Naive thymus-derived CD4-positive, alpha-beta T cell (primary cell): ENCODE data around the gene WBP11. TPM values are rescaled to one million over a fixed set of nuclear protein-coding genes. Genes with fewer than 3 reads are reported as not detected.

ENCODE experiments used
- ATAC-seq: fragments of 150-1000 bp; cut with Tn5 transposase; 2 replicates; pipeline ENCODE4 v1.10.0; 2021; ENCODE audit warnings: mild to moderate bottlenecking, moderate library complexity
- CTCF ChIA-PET: fragments of 350-600 bp; sonication (Branson Sonifier 250); formaldehyde crosslinking; loops from one replicate; lab custom pipeline; 2021; ENCODE audit warnings: antibody characterized with exemption; lab: Charles Lee
- POLR2A ChIA-PET: fragments of 350-600 bp; sonication (Branson Sonifier 250); formaldehyde crosslinking; loops from one replicate; lab custom pipeline; 2021; ENCODE audit warnings: antibody characterized with exemption, inconsistent platforms; lab: Charles Lee
- DNase-seq, 9 donors: peaks; one replicate each; pipeline versions ENCODE4 v3.0.0 to v3.0.0-alpha.2; 2020 to 2022; ENCODE audit warnings: mixed read lengths in 1 of 9
- H3K27ac ChIP-seq: one replicate; pipeline ENCODE4 v1.7.0; 2013; ENCODE audit warnings: mild to moderate bottlenecking, low read depth, low read length, moderate library complexity
- H3K27me3 ChIP-seq, 2 donors: one replicate each; pipeline ENCODE4 v1.7.0; 2013; ENCODE audit warnings: low read length in 2 of 2, mild to moderate bottlenecking in 2 of 2, moderate library complexity in 2 of 2; ENCODE audit not compliant: control insufficient read depth in 2 of 2, insufficient read depth in 2 of 2
- H3K36me3 ChIP-seq, 3 experiments: 1 replicate in 2 of 3; 2 replicates in 1 of 3; pipeline ENCODE4 v1.7.0; 2013; ENCODE audit warnings: low read length in 3 of 3, mild to moderate bottlenecking in 3 of 3, moderate library complexity in 1 of 3; ENCODE audit not compliant: insufficient read depth in 3 of 3, control insufficient read depth in 2 of 3
- H3K4me1 ChIP-seq, 2 donors: one replicate each; pipeline ENCODE4 v1.7.0; 2013; ENCODE audit warnings: low read length in 2 of 2, mild to moderate bottlenecking in 2 of 2, moderate library complexity in 1 of 2; ENCODE audit not compliant: control insufficient read depth in 2 of 2, insufficient read depth in 2 of 2
- H3K4me3 ChIP-seq: 2 replicates; pipeline ENCODE4 v1.7.0; 2013; ENCODE audit warnings: mild to moderate bottlenecking, low read length
- H3K9me3 ChIP-seq, 3 experiments: 1 replicate in 2 of 3; 2 replicates in 1 of 3; pipeline ENCODE4 v1.7.0; 2013; ENCODE audit warnings: low read length in 3 of 3; ENCODE audit not compliant: control insufficient read depth in 2 of 3
- H3K27ac Mint-ChIP-seq, 9 donors: one replicate each; pipeline ENCODE4 v1.8.0; 2020 to 2022; ENCODE audit warnings: mixed read lengths in 9 of 9, mild to moderate bottlenecking in 8 of 9, moderate library complexity in 5 of 9, inconsistent platforms in 2 of 9
- H3K27me3 Mint-ChIP-seq, 5 donors: one replicate each; pipeline ENCODE4 v1.8.0; 2021 to 2022; ENCODE audit warnings: mixed read lengths in 5 of 5, mild to moderate bottlenecking in 1 of 5
- H3K36me3 Mint-ChIP-seq, 5 donors: one replicate each; pipeline ENCODE4 v1.8.0; 2020 to 2022; ENCODE audit warnings: mixed read lengths in 5 of 5, mild to moderate bottlenecking in 3 of 5, inconsistent platforms in 1 of 5
- H3K4me1 Mint-ChIP-seq, 7 donors: one replicate each; pipeline ENCODE4 v1.8.0; 2020 to 2022; ENCODE audit warnings: mixed read lengths in 7 of 7, mild to moderate bottlenecking in 3 of 7, inconsistent platforms in 1 of 7
- H3K4me3 Mint-ChIP-seq, 10 donors: one replicate each; pipeline ENCODE4 v1.8.0; 2020 to 2022; ENCODE audit warnings: mild to moderate bottlenecking in 10 of 10, mixed read lengths in 10 of 10, moderate library complexity in 6 of 10, inconsistent platforms in 2 of 10
- H3K9me3 Mint-ChIP-seq, 11 donors: one replicate each; pipeline ENCODE4 v1.8.0; 2020 to 2022; ENCODE audit warnings: mixed read lengths in 11 of 11, mild to moderate bottlenecking in 4 of 11, inconsistent platforms in 1 of 11, moderate library complexity in 1 of 11
- intact Hi-C, 2 donors: fragments of 100-400 bp; cut with micrococcal nuclease; formaldehyde crosslinking; loops; one replicate each; pipeline ENCODE4 v1.15.1; 2023
- polyA plus RNA-seq, 2 donors: library from polyadenylated mRNA; unstranded; fragments of 300-500 nt; fragmentation: Illumina TruSeq; gene quantifications; one replicate each; pipeline ENCODE4 v1.2.3, GENCODE V29; 2021
- total RNA-seq, 6 experiments: library from RNA in 5 of 6; stranded (reverse) in 5 of 6; gene quantifications; 1 replicate in 5 of 6; 2 replicates in 1 of 6; pipeline ENCODE4 v1.2.3 and lab custom pipeline; 2021 to 2026

Gene WBP11
- total and polyA plus RNA-seq, 7 experiments from 2014 or later = 58.5 to 129 (median 84.3) TPM

DNA sequence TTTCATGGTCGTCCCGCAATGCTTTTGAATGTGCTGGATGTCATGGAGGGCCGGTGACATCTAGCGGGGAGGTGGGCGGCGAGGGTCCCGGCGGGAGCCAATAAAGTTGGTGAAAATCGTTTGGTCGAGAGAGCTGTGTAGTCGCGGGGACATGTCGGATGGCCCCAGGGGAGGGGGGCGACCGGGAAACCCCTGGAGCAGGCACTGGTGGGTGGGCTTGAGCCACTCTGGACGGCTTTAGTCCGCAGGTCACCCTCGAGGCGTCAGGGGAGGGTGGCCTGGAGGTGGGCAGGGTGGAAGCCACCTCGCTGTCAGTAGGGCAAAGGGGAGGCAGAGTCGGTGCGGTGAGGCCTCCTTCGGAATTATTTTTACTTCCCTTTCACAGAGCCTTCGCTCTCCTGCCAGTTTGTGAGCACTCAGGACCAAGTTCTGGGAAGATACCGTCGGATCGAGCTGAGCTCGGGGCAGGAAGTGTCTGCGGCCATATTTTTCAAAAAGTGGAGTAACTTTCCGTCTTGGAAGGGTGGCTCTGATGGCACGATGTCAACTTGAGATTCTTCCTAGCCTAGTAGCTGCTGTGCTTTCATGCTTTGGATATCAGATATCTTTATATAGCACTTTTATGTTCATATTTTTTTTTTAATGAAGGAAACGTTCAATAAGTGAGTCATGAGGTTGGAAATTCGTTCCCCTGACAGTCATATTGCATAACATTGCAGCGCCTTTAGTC is 28.2 kb downstream of the WBP11 start:
- Mint-ChIP-seq H3K27ac (peak overlapping the region; percentile 96 to 100 (median 99)), H3K36me3 (peaks cover 0 to 10% (median 0%) of the 10 kb centered on the region in 5 donors), H3K4me3 (peak overlapping the region; percentile 94 to 100 (median 100)), H3K4me1 (peaks cover 19 to 58% (median 47%) of the 10 kb centered on the region in 7 donors), H3K27me3 (peaks cover 0 to 10% (median 0%) of the 10 kb centered on the region in 5 donors), H3K9me3 (peaks cover 0 to 12% (median 0%) of the 10 kb centered on the region in 11 donors)
- Histone ChIP-seq H3K4me3 (peak overlapping the region; percentile 79), H3K4me1 (peaks cover 11 to 14% of the 10 kb centered on the region in 2 donors), H3K36me3 (peaks cover 0 to 11% (median 0%) of the 10 kb centered on the region in 3 experiments), H3K9me3 (no peaks in the 10 kb centered on the region), H3K27ac (peak overlapping the region; percentile 87), H3K27me3 (no peaks in the 10 kb centered on the region)
- DNase-seq (peak; percentile 14 to 54 (median 27)), ATAC-seq (no peak)
- intact Hi-C loops = loop anchor here (1.0 to 10.0 kb wide), 14 partner anchors 9 to 1960 kb away; partner anchors contain the start of genes DDX47 (in 2 of the 2), STRAP (in 2 of the 2), C12orf60 (in 1 of the 2) and EPS8 (in 1 of the 2)
- ChIA-PET POLR2A (interaction anchor here (0.9 to 10.2 kb wide), 18 partner anchors 10 to 789 kb away, joined by 3 to 316 read pairs (median 6); partner anchors contain the start of genes ARHGDIB, C12orf60 and WBP11), CTCF (interaction anchor here (0.6 to 1.2 kb wide), 6 partner anchors 50 to 217 kb away, joined by 3 to 6 read pairs (median 4); partner anchors contain the start of gene ART4)

DNA sequence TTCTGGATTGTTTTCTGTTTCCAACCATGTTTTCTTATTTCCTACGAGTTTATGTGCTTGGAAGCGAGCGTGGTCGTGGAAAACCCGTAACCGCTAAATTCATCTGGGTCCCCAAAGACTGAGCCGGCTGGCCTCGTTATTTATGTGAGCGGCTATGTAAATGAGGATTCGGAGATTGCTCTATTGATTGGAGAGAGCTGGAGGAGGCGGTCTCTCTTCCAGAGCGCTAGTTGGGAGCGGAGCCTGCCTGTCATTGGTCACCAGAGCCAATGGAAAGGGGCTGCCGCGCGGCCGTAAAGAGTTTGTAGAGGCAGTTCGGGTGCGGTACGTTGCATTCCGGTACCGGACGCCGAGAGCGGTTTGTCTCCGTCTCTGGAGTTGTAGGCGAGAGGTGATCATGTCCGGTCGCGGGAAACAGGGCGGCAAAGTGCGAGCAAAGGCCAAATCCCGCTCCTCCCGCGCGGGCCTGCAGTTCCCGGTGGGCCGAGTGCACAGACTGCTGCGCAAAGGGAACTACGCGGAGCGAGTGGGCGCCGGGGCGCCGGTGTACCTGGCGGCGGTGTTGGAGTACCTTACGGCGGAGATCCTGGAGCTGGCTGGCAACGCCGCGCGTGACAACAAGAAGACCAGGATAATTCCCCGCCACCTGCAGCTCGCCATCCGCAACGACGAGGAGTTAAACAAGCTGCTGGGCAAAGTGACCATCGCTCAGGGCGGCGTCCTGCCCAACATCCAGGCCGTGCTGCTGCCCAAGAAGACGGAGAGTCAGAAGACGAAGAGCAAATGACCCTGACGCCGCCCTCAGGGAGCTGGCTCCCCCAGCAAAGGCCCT is 29.0 kb downstream of the WBP11 start:
- DNase-seq (peak; percentile 68 to 93 (median 90)), ATAC-seq (peak; percentile 71)
- Histone ChIP-seq H3K4me1 (peaks cover 11 to 14% of the 10 kb centered on the region in 2 donors), H3K27ac (peak overlapping the region; percentile 87), H3K4me3 (peak overlapping the region; percentile 79), H3K9me3 (no peaks in the 10 kb centered on the region), H3K27me3 (no peaks in the 10 kb centered on the region), H3K36me3 (peaks cover 0 to 13% (median 0%) of the 10 kb centered on the region in 3 experiments)
- ChIA-PET POLR2A (interaction anchor here (0.9 to 10.2 kb wide), 21 partner anchors 8 to 789 kb away, joined by 3 to 316 read pairs (median 6); partner anchors contain the start of genes ARHGDIB, ATF7IP, C12orf60 and WBP11), CTCF (interaction anchor here (1.0 to 2.4 kb wide), 3 partner anchors 10 to 73 kb away, joined by 4 to 8 read pairs (median 6); no protein-coding TSS in a partner anchor)
- peaks cover 20 to 61% (median 47%) of the 10 kb centered on the region in 7 donors for H3K4me1 Mint-ChIP-seq
- H3K9me3 Mint-ChIP-seq = peaks cover 0 to 18% (median 0%) of the 10 kb centered on the region in 11 donors
- peaks cover 0 to 10% (median 0%) of the 10 kb centered on the region in 5 donors for H3K36me3 Mint-ChIP-seq
- H3K27ac Mint-ChIP-seq = peak overlapping the region; percentile 96 to 100 (median 99)
- intact Hi-C loops = loop anchor here (1.0 to 10.0 kb wide), 13 partner anchors 29 to 1959 kb away; partner anchors contain the start of genes DDX47 (in 2 of the 2), STRAP (in 2 of the 2), C12orf60 (in 1 of the 2) and EPS8 (in 1 of the 2)
- peaks cover 0 to 6% (median 0%) of the 10 kb centered on the region in 5 donors for H3K27me3 Mint-ChIP-seq
- H3K4me3 Mint-ChIP-seq = peak overlapping the region; percentile 94 to 100 (median 100)

DNA sequence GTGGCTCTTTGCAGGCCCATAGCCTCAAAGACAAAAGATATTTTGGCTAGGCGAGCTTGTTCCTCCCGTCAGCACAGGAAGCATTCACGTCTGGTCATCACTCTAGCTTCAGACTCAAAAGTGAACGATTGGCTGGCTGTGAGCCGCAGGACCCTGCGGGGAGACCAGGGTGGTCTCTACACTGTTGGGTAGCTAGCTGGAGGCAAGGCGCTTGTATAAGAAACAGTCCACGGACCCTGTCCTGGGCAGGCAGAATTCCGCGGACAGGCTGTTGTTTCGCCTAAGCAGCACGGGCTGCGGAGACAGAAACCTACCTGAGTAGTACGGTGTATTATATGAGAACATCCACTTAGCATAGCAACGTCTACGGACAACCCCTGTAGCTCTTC is 29.6 kb downstream of the WBP11 start:
- DNase-seq (peak in 1 of 9 donors; percentile 46), ATAC-seq (peak; percentile 1)
- POLR2A ChIA-PET = interaction anchor here (0.6 to 10.2 kb wide), 19 partner anchors 8 to 773 kb away, joined by 3 to 316 read pairs (median 6); partner anchors contain the start of genes ARHGDIB, ATF7IP, C12orf60 and WBP11
- Mint-ChIP-seq H3K27me3 (peaks cover 0 to 6% (median 0%) of the 10 kb centered on the region in 5 donors), H3K9me3 (peaks cover 0 to 21% (median 0%) of the 10 kb centered on the region in 11 donors), H3K27ac (peak overlapping the region; percentile 96 to 100 (median 99)), H3K4me1 (peaks cover 26 to 65% (median 51%) of the 10 kb centered on the region in 7 donors), H3K36me3 (peaks cover 3 to 14% (median 4%) of the 10 kb centered on the region in 5 donors), H3K4me3 (peak overlapping the region; percentile 94 to 100 (median 100))
- CTCF ChIA-PET = interaction anchor here (2.4 kb wide), 1 partner anchor 10 kb away, joined by 8 read pairs; no protein-coding TSS in a partner anchor
- peaks cover 0 to 13% (median 0%) of the 10 kb centered on the region in 3 experiments for H3K36me3 ChIP-seq
- H3K4me3 ChIP-seq = peak overlapping the region; percentile 79
- intact Hi-C loops = loop anchor here (1.0 to 10.0 kb wide), 13 partner anchors 30 to 1959 kb away; partner anchors contain the start of genes DDX47 (in 2 of the 2), STRAP (in 2 of the 2), C12orf60 (in 1 of the 2) and EPS8 (in 1 of the 2)
- peak overlapping the region; percentile 87 for H3K27ac ChIP-seq
- H3K9me3 ChIP-seq = no peaks in the 10 kb centered on the region
- peaks cover 11 to 18% of the 10 kb centered on the region in 2 donors for H3K4me1 ChIP-seq
- H3K27me3 ChIP-seq = no peaks in the 10 kb centered on the region

DNA sequence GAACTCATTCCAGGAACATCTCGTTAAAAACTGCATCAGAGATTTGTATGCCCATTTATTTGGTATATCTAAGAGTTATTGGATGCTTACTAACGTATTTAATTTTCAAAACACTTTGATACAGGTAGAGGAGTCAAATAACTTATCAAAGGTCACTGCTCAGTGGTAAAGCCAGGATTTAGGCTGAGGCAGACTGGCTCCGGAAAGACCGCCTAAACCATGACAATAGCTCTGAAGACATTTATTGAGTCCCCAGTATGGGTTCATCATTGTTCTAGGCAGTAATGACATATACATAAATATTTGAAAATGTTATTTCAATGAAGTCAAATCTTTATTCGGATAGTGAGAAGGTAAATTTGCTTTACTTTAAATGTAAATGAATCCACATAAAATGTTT is 30.3 kb downstream of the WBP11 start:
- Mint-ChIP-seq H3K4me1 (peaks cover 28 to 70% (median 56%) of the 10 kb centered on the region in 7 donors), H3K9me3 (peaks cover 0 to 21% (median 0%) of the 10 kb centered on the region in 11 donors), H3K4me3 (peak overlapping the region; percentile 55 to 100 (median 98)), H3K27ac (peak overlapping the region; percentile 5 to 100 (median 97)), H3K27me3 (peaks cover 0 to 6% (median 0%) of the 10 kb centered on the region in 5 donors), H3K36me3 (peaks cover 6 to 16% (median 8%) of the 10 kb centered on the region in 5 donors)
- Histone ChIP-seq H3K9me3 (no peaks in the 10 kb centered on the region), H3K36me3 (peaks cover 0 to 13% (median 0%) of the 10 kb centered on the region in 3 experiments), H3K27me3 (no peaks in the 10 kb centered on the region), H3K4me3 (no peak overlapping the region), H3K27ac (no peak overlapping the region), H3K4me1 (peaks cover 11 to 24% of the 10 kb centered on the region in 2 donors)
- ATAC-seq (no peak), DNase-seq (no peak)
- intact Hi-C loops = loop anchor here (5.0 to 10.0 kb wide), 8 partner anchors 376 to 1958 kb away; partner anchors contain the start of genes DDX47 (in 2 of the 2), EPS8 (in 1 of the 2) and STRAP (in 1 of the 2)
- CTCF ChIA-PET = interaction anchor here (2.4 kb wide), 1 partner anchor 11 kb away, joined by 8 read pairs; no protein-coding TSS in a partner anchor
- POLR2A ChIA-PET = interaction anchor here (0.6 to 10.2 kb wide), 17 partner anchors 9 to 774 kb away, joined by 3 to 316 read pairs (median 9); partner anchors contain the start of genes ARHGDIB, ATF7IP, C12orf60 and WBP11

DNA sequence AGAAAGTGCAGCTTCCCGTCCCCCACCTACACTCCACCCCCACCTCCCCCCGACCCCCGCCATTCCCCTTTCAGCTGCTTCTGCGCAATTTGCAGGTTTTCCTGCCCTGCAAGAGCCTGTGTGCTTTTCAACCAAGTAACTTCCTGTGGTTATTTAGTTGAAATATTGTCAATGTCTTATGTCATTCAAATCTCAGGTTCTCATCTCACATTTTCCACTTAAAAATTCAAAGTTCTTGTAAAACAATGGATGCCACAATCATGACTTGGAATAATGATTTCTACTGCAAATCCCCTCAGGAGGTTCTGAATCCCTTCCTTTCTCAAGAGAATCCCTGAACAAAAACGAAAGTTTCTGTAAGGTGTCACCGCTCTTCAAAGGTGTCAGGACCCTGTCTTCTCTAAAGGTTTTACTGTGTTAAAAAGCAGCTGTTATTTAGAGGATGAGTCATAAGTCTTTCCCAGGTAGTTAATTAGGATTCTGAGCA is 31.6 kb downstream of the WBP11 start:
- H3K4me1 Mint-ChIP-seq = peaks cover 33 to 80% (median 67%) of the 10 kb centered on the region in 7 donors
- peak overlapping the region; percentile 96 for H3K27ac ChIP-seq
- ChIA-PET POLR2A (interaction anchor here (0.6 to 10.2 kb wide), 49 partner anchors 8 to 1110 kb away, joined by 3 to 316 read pairs (median 5); partner anchors contain the start of genes ARHGDIB, ATF7IP, C12orf60 and STRAP), CTCF (interaction anchor here (0.8 to 3.5 kb wide), 6 partner anchors 18 to 406 kb away, joined by 3 to 22 read pairs (median 4); partner anchors contain the start of genes ATF7IP, C12orf60 and WBP11)
- H3K4me3 Mint-ChIP-seq = peak overlapping the region; percentile 91 to 100 (median 98)
- H3K36me3 Mint-ChIP-seq = peaks cover 14 to 28% (median 20%) of the 10 kb centered on the region in 5 donors
- H3K36me3 ChIP-seq = peaks cover 0 to 13% (median 0%) of the 10 kb centered on the region in 3 experiments
- H3K9me3 ChIP-seq = no peaks in the 10 kb centered on the region
- peak overlapping the region; percentile 89 for H3K4me3 ChIP-seq
- H3K27me3 ChIP-seq = no peaks in the 10 kb centered on the region
- intact Hi-C loops = loop anchor here (1.0 to 10.0 kb wide), 20 partner anchors 19 to 1957 kb away; partner anchors contain the start of genes DDX47 (in 2 of the 2), ARHGDIB (in 1 of the 2), ATF7IP (in 1 of the 2) and C12orf60 (in 1 of the 2)
- H3K9me3 Mint-ChIP-seq = peaks cover 0 to 29% (median 6%) of the 10 kb centered on the region in 11 donors
- ATAC-seq (no peak), DNase-seq (peak in 7 of 9 donors; percentile 56 to 80 (median 75))
- H3K4me1 ChIP-seq = peaks cover 11 to 28% of the 10 kb centered on the region in 2 donors
- H3K27me3 Mint-ChIP-seq = peaks cover 0 to 6% (median 0%) of the 10 kb centered on the region in 5 donors
- peak overlapping the region; percentile 98 to 100 (median 100) for H3K27ac Mint-ChIP-seq
